Activated naive CD8-positive, alpha-beta T cell treated with anti-CD3 and anti-CD28 coated beads, Interleukin-2, amount 10 ng/mL, durations not matched to agents 7 days and 5 days (primary cell): ENCODE measurements around the gene SLC39A11. TPM values are rescaled to one million over a fixed set of nuclear protein-coding genes. Genes with fewer than 3 reads are reported as not detected.
A peak's percentile ranks its signal among the peaks of the same experiment; 100 is the strongest.
"Not testable (repeated sequence)": the region's sequence is repeated elsewhere in the genome, so short reads cannot be mapped to it uniquely, and the experiment has no call there.

ENCODE experiments used
- ATAC-seq: fragments of 150-1000 bp; cut with Tn5 transposase; one replicate; pipeline ENCODE4 v1.10.0; 2021; ENCODE audit warnings: low read depth, moderate library complexity
- POLR2A ChIA-PET: fragments of 350-600 bp; sonication (Branson Sonifier 250); formaldehyde crosslinking; loops from one replicate; lab custom pipeline; 2021; ENCODE audit warnings: antibody characterized with exemption; lab: Charles Lee
- DNase-seq: peaks from one replicate; pipeline ENCODE4 v3.0.0; 2021
- H3K27ac Mint-ChIP-seq: one replicate; pipeline ENCODE4 v1.8.0; 2022; ENCODE audit warnings: mild to moderate bottlenecking, mixed read lengths
- H3K27me3 Mint-ChIP-seq: one replicate; pipeline ENCODE4 v1.8.0; 2022; ENCODE audit warnings: mild to moderate bottlenecking, moderate library complexity, mixed read lengths
- H3K36me3 Mint-ChIP-seq: one replicate; pipeline ENCODE4 v1.8.0; 2021; ENCODE audit warnings: mild to moderate bottlenecking, mixed read lengths
- H3K4me1 Mint-ChIP-seq: one replicate; pipeline ENCODE4 v1.8.0; 2021; ENCODE audit warnings: mixed read lengths
- H3K4me3 Mint-ChIP-seq: one replicate; pipeline ENCODE4 v1.8.0; 2022; ENCODE audit warnings: mild to moderate bottlenecking, moderate library complexity, mixed read lengths
- H3K9me3 Mint-ChIP-seq: one replicate; pipeline ENCODE4 v1.8.0; 2021; ENCODE audit warnings: mixed read lengths
- total RNA-seq, 2 experiments: library from RNA; stranded (reverse); gene quantifications; one replicate each; pipeline ENCODE4 v1.2.3, GENCODE V29; 2021

Gene SLC39A11
- total RNA-seq, 2 experiments from 2014 or later = 18.2 to 18.8 TPM

DNA sequence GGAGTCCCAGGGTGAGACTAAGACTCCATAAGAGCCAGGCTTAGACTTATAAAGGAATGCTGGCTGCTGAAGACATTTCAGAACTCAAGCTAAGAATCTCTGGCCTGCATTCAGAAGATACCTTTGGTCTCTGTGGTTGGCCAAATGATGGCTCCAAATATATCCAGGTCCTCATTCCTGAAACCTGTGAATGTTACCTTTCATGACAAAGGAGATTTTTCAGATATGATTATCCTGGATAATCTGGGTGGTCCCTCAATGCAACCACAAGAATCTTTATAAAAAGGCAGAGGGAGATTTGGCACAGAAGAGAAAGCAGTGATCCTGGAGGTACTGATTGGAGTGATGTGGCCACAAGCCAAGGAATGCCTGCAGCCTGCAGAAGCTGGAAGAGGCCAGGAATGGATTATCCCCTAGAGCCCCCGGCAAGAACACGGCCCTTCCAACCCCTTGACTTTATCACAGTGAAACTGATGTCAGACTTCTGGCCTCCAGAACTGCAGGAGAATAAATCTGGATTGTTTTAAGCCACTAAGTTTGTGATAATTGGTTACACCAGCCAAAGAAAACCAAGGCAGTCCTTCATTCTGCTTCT lies 253.3 kb downstream of the SLC39A11 start:
- Mint-ChIP-seq H3K9me3 (peaks cover 13% of the 10 kb centered on the region), H3K4me3 (no peak overlapping the region)
- POLR2A ChIA-PET = no interaction called here

DNA sequence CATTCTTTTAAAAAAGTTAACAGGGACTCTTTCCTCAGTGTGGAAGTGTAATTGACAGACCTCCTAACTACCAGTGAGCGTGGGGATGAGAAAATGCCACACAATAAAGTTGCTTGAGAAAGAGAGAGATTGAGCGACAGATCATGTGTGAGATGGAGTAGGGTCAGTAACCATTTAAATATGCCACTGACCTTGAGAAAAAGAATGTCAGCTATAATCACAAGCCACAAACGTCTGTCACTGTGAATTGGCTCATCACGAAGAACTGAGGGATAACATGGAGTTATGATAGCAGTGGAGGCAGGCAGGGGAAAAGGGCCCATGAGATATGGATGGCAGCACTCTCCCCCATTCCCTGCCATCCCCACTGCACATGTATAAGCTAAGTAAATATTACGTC lies 253.9 kb downstream of the SLC39A11 start:
- H3K27ac Mint-ChIP-seq = no peak overlapping the region
- no peak for DNase-seq
- ATAC-seq = no peak
- H3K4me1 Mint-ChIP-seq = no peaks in the 10 kb centered on the region
- no peaks in the 10 kb centered on the region for H3K27me3 Mint-ChIP-seq
- H3K9me3 Mint-ChIP-seq = peaks cover 13% of the 10 kb centered on the region
- peaks cover 17% of the 10 kb centered on the region for H3K36me3 Mint-ChIP-seq
- H3K4me3 Mint-ChIP-seq = no peak overlapping the region
- POLR2A ChIA-PET = no interaction called here

More for the DNA sequence above, 253.3 kb downstream of the SLC39A11 start:
- Mint-ChIP-seq H3K36me3 (peaks cover 18% of the 10 kb centered on the region), H3K27me3 (no peaks in the 10 kb centered on the region), H3K27ac (no peak overlapping the region), H3K4me1 (no peaks in the 10 kb centered on the region)
- DNase-seq (no peak), ATAC-seq (no peak)

GRCh38 chr17:72838068-72838467 lies 254.4 kb downstream of the SLC39A11 start:
- POLR2A ChIA-PET = no interaction called here
- Mint-ChIP-seq H3K4me3 (no peak overlapping the region), H3K36me3 (peaks cover 12% of the 10 kb centered on the region), H3K9me3 (peaks cover 10% of the 10 kb centered on the region), H3K27ac (no peak overlapping the region), H3K4me1 (no peaks in the 10 kb centered on the region), H3K27me3 (no peaks in the 10 kb centered on the region)
- ATAC-seq (no peak), DNase-seq (no peak)

GRCh38 chr17:72837335-72837734 lies 255.2 kb downstream of the SLC39A11 start:
- Mint-ChIP-seq H3K4me3 (no peak overlapping the region), H3K9me3 (peaks cover 10% of the 10 kb centered on the region), H3K36me3 (peaks cover 12% of the 10 kb centered on the region), H3K27ac (no peak overlapping the region), H3K27me3 (no peaks in the 10 kb centered on the region), H3K4me1 (no peaks in the 10 kb centered on the region)
- POLR2A ChIA-PET = no interaction called here
- DNase-seq (no peak), ATAC-seq (no peak)

DNA sequence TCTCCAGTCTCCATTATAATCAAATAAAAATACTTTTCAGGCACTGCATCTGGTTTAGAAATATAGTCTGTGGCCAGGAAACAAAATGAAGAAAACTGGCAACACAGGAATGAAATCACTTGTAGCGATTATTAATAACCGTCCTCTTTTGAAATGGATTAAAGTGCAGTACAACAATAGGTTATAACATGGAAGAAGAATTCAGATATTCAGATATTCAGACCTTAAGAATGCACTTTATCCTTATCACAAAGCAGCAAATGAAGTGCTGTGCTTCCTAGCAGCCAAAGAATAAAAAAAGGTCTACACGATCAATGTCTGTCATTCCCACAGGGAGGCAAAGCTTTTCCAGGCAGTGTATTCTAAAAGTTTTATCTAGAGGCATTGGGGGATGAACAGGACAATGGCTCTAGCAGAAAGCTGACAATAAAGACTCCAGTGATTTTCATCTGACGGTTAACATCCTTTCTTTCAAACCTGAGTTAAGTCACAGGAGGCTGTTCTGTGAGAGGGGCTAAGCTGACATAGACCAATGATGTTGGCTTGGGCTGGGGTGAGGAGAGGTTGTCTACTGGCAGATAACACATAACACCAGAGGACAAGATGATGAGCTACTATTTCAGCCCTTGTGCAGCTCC lies 259.2 kb downstream of the SLC39A11 start:
- H3K36me3 Mint-ChIP-seq = peaks cover 1% of the 10 kb centered on the region
- POLR2A ChIA-PET = no interaction called here
- H3K4me3 Mint-ChIP-seq = no peak overlapping the region
- H3K27me3 Mint-ChIP-seq = no peaks in the 10 kb centered on the region
- ATAC-seq = no peak
- H3K4me1 Mint-ChIP-seq = no peaks in the 10 kb centered on the region
- H3K27ac Mint-ChIP-seq = no peak overlapping the region
- no peak for DNase-seq
- H3K9me3 Mint-ChIP-seq = no peaks in the 10 kb centered on the region

DNA sequence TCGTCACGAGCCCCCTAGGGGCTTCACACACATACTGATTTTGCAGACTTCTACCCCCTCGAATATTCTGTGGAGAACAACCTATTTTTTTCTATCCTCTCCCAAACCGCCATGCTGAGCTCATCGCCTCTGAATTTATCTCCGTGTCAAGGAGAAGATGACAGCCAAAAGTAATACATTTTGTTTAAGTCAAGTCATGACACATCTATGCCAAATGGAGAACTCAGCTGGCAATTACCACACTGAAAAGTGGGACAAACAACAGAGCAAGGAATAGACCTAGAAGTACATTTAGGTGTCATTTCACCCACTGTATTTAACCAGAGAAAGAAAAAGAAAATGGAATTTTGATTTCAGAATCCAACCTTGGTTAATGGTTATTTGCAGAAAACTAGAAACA lies 260.2 kb downstream of the SLC39A11 start:
- no peak overlapping the region for H3K27ac Mint-ChIP-seq
- DNase-seq (no peak), ATAC-seq (no peak)
- H3K4me3 Mint-ChIP-seq = no peak overlapping the region
- H3K36me3 Mint-ChIP-seq = peaks cover 1% of the 10 kb centered on the region
- POLR2A ChIA-PET = no interaction called here
- no peaks in the 10 kb centered on the region for H3K4me1 Mint-ChIP-seq
- H3K27me3 Mint-ChIP-seq = no peaks in the 10 kb centered on the region
- H3K9me3 Mint-ChIP-seq = no peaks in the 10 kb centered on the region

DNA sequence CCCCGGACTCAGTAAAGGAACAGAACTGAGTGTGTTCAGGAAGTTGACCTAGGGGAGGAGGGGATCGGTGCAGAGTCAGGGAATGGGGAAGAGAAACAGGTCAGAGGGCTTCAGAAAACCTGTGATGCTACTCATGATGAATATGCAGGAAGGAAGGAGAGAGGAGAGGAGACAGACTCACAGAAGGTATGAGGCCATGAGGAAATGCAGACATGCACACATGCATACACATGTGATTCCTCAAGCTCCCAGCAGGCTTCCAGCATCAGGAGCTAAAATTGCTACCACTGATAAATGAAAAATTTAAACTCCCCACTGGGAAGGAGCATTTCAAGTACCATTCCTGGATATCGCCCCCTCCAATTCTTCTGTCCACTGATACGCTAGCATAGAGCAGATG lies 262.6 kb downstream of the SLC39A11 start:
- POLR2A ChIA-PET = no interaction called here
- Mint-ChIP-seq H3K27ac (no peak overlapping the region), H3K9me3 (peaks cover 8% of the 10 kb centered on the region), H3K36me3 (peaks cover 12% of the 10 kb centered on the region), H3K4me1 (peaks cover 2% of the 10 kb centered on the region), H3K27me3 (no peaks in the 10 kb centered on the region), H3K4me3 (no peak overlapping the region)
- no peak for ATAC-seq
- no peak for DNase-seq

- Mint-ChIP-seq H3K36me3 (peaks cover 26% of the 10 kb centered on the region), H3K4me1 (peaks cover 12% of the 10 kb centered on the region), H3K27me3 (no peaks in the 10 kb centered on the region), H3K9me3 (peaks cover 16% of the 10 kb centered on the region), H3K27ac (no peak overlapping the region), H3K4me3 (no peak overlapping the region)
- POLR2A ChIA-PET = no interaction called here
- ATAC-seq (no peak), DNase-seq (no peak)
Observed at GRCh38 chr17:72826602-72827001, 265.9 kb downstream of the SLC39A11 start.

- Mint-ChIP-seq H3K36me3 (peaks cover 26% of the 10 kb centered on the region), H3K4me1 (peaks cover 12% of the 10 kb centered on the region), H3K9me3 (peaks cover 16% of the 10 kb centered on the region)
- ATAC-seq, H3K27me3 Mint-ChIP-seq, H3K4me3 Mint-ChIP-seq, DNase-seq, H3K27ac Mint-ChIP-seq, POLR2A ChIA-PET: not testable (repeated sequence)
Observed at GRCh38 chr17:72826059-72826458, 266.4 kb downstream of the SLC39A11 start.

GRCh38 chr17:72825218-72825617 lies 267.3 kb downstream of the SLC39A11 start:
- DNase-seq = no peak
- Mint-ChIP-seq H3K36me3 (peaks cover 28% of the 10 kb centered on the region), H3K4me1 (peaks cover 12% of the 10 kb centered on the region), H3K9me3 (peaks cover 16% of the 10 kb centered on the region), H3K27ac (no peak overlapping the region), H3K27me3 (no peaks in the 10 kb centered on the region), H3K4me3 (no peak overlapping the region)
- no peak for ATAC-seq
- POLR2A ChIA-PET = no interaction called here

- Mint-ChIP-seq H3K36me3 (peaks cover 26% of the 10 kb centered on the region), H3K9me3 (peaks cover 16% of the 10 kb centered on the region), H3K4me1 (peaks cover 12% of the 10 kb centered on the region)
- H3K27me3 Mint-ChIP-seq, POLR2A ChIA-PET, ATAC-seq, H3K4me3 Mint-ChIP-seq, H3K27ac Mint-ChIP-seq, DNase-seq: not testable (repeated sequence)
Observed at GRCh38 chr17:72824267-72824666, 268.2 kb downstream of the SLC39A11 start.

- no peak overlapping the region for H3K4me3 Mint-ChIP-seq
- no peak for DNase-seq
Observed at GRCh38 chr17:72822358-72823023, 270.0 kb downstream of the SLC39A11 start.

GRCh38 chr17:72816406-72816805 lies 276.1 kb downstream of the SLC39A11 start:
- no peak overlapping the region for H3K4me3 Mint-ChIP-seq

More at GRCh38 chr17:72822358-72823023, 270.0 kb downstream of the SLC39A11 start:
- no peak for ATAC-seq
- peak overlapping the region; percentile 22 for H3K27ac Mint-ChIP-seq
- peaks cover 16% of the 10 kb centered on the region for H3K9me3 Mint-ChIP-seq
- H3K4me1 Mint-ChIP-seq = peaks cover 12% of the 10 kb centered on the region
- H3K27me3 Mint-ChIP-seq = no peaks in the 10 kb centered on the region
- peaks cover 29% of the 10 kb centered on the region for H3K36me3 Mint-ChIP-seq
- POLR2A ChIA-PET = no interaction called here

DNA sequence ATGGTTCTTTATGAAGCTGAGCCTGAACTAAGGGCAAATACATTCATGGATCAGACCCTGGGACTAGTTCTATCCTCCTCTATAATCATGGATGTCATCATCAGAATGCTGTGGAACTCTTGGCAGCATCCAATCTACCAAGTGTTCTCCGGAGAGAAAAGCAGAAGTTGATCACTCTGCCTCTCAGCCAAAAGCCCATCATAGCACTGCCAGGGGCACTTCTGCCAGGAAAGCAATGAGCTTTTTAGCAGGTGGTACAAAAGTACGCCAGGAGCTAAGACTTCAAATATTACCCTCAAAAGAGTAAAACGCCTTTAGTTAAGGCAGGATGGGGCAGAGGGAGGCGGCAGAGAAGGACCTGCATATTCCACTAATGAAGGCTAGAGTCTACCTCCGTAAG lies 279.0 kb downstream of the SLC39A11 start:
- H3K27me3 Mint-ChIP-seq = no peaks in the 10 kb centered on the region
- POLR2A ChIA-PET = no interaction called here
- peaks cover 21% of the 10 kb centered on the region for H3K36me3 Mint-ChIP-seq
- ATAC-seq (no peak), DNase-seq (no peak)
- H3K27ac Mint-ChIP-seq = no peak overlapping the region
- H3K4me1 Mint-ChIP-seq = peaks cover 2% of the 10 kb centered on the region
- H3K9me3 Mint-ChIP-seq = peaks cover 6% of the 10 kb centered on the region
- no peak overlapping the region for H3K4me3 Mint-ChIP-seq

More at GRCh38 chr17:72816406-72816805, 276.1 kb downstream of the SLC39A11 start:
- Mint-ChIP-seq H3K27ac (no peak overlapping the region), H3K27me3 (no peaks in the 10 kb centered on the region), H3K4me1 (peaks cover 2% of the 10 kb centered on the region), H3K9me3 (peaks cover 4% of the 10 kb centered on the region), H3K36me3 (peaks cover 19% of the 10 kb centered on the region)
- DNase-seq = no peak
- POLR2A ChIA-PET = no interaction called here
- ATAC-seq = no peak
